ENCODE data around the gene NOL6. TPM values are rescaled to one million over a fixed set of nuclear protein-coding genes. Genes with fewer than 3 reads are reported as not detected.

The NOL6 gene
- total and polyA plus RNA-seq, 2 experiments from 2014 or later: 25.0 to 58.4 TPM

DNA sequence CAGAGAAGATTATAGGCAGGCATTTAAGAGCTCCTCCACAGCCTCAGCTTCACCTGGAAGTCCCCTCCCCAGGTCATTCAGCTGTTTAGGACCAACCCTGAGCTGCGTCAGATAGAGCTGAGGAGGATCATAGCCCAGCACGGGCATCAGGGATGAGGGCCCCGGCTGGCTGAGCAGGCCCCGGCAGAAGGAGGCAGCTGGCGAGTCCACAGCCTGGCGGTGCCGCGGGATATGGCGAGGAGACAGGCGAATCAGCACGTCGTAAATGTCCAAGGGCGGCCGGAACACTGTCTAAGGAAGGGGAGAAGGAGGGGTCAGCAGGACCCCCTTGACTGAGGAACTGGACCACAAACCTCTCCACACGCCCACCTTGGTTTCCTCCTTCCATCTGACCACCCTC is 10.6 kb downstream of the NOL6 start:
- Mint-ChIP-seq H3K4me1 (peaks cover 4% of the 10 kb centered on the region; the same call in 1 of the 3 replicates), H3K4me3 (no peak overlapping the region), H3K27me3 (ENCODE audit: insufficient read depth, low read depth, poor library complexity) (peaks cover 7% of the 10 kb centered on the region), H3K27ac (no peak overlapping the region), H3K9me3 (no peaks in the 10 kb centered on the region), H3K36me3 (ENCODE audit: low read depth) (peaks cover 66% of the 10 kb centered on the region)
- Histone ChIP-seq H3K9me2 (ENCODE audit: insufficient read depth) (no peaks in the 10 kb centered on the region), H3K36me3 (ENCODE audit: insufficient read depth) (peaks cover 17% of the 10 kb centered on the region), H3K27ac (ENCODE audit: low read depth) (no peak overlapping the region), H3K79me2 (replicated peaks; ENCODE audit: insufficient read depth) (no peaks in the 10 kb centered on the region), H2AFZ (no peak overlapping the region), H3F3A (replicated peaks; ENCODE audit: low read depth) (no peaks in the 10 kb centered on the region), H3K27me3 (ENCODE audit: insufficient read depth) (no peaks in the 10 kb centered on the region), H3K4me1 (ENCODE audit: insufficient read depth) (no peaks in the 10 kb centered on the region), H3K4me2 (no peak overlapping the region), H4K20me1 (replicated peaks; ENCODE audit: insufficient read depth) (no peaks in the 10 kb centered on the region; the same call in 1 of the 2 replicates), H3K4me3 (no peak overlapping the region)
- DNase-seq (ENCODE audit: low spot score) (no peak), ATAC-seq (no peak)
- TF ChIP-seq CTCF (conservative IDR thresholded peaks at IDR 0.05; ENCODE audit: low read depth in 2 of 2) (no peak), ETS1 (IDR thresholded peaks at IDR 0.05) (no peak), STAT1 (IDR thresholded peaks at IDR 0.05; ENCODE audit: unreplicated experiment) (no peak), ZNF331 (CRISPR knock-in tag; IDR thresholded peaks at IDR 0.05; ENCODE audit: low read depth) (no peak), POLR2AphosphoS5 (IDR thresholded peaks at IDR 0.05; ENCODE audit: low read depth) (no peak), NANOG (IDR thresholded peaks at IDR 0.05; ENCODE audit: borderline replicate concordance) (no peak), EZH2phosphoT487 (IDR thresholded peaks at IDR 0.05; ENCODE audit: unreplicated experiment) (no peak), JUNB (IDR thresholded peaks at IDR 0.05; ENCODE audit: unreplicated experiment) (no peak), EZH2 (IDR thresholded peaks at IDR 0.05; ENCODE audit: low read depth, unreplicated experiment) (no peak), CREB1 (CRISPR knock-in tag; IDR thresholded peaks at IDR 0.05; ENCODE audit: low read depth) (no peak), ZNF114 (CRISPR knock-in tag; IDR thresholded peaks at IDR 0.05) (no peak), ZNF462 (CRISPR knock-in tag; IDR thresholded peaks at IDR 0.05) (no peak)
- TF ChIP-seq, protein P1, sequence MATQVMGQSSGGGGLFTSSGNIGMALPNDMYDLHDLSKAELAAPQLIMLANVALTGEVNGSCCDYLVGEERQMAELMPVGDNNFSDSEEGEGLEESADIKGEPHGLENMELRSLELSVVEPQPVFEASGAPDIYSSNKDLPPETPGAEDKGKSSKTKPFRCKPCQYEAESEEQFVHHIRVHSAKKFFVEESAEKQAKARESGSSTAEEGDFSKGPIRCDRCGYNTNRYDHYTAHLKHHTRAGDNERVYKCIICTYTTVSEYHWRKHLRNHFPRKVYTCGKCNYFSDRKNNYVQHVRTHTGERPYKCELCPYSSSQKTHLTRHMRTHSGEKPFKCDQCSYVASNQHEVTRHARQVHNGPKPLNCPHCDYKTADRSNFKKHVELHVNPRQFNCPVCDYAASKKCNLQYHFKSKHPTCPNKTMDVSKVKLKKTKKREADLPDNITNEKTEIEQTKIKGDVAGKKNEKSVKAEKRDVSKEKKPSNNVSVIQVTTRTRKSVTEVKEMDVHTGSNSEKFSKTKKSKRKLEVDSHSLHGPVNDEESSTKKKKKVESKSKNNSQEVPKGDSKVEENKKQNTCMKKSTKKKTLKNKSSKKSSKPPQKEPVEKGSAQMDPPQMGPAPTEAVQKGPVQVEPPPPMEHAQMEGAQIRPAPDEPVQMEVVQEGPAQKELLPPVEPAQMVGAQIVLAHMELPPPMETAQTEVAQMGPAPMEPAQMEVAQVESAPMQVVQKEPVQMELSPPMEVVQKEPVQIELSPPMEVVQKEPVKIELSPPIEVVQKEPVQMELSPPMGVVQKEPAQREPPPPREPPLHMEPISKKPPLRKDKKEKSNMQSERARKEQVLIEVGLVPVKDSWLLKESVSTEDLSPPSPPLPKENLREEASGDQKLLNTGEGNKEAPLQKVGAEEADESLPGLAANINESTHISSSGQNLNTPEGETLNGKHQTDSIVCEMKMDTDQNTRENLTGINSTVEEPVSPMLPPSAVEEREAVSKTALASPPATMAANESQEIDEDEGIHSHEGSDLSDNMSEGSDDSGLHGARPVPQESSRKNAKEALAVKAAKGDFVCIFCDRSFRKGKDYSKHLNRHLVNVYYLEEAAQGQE (IDR thresholded peaks at IDR 0.05; ENCODE audit: unreplicated experiment): no peak

Measured in GM23338 (cell line).